Glutamatergic neuron (in vitro differentiated cells): ENCODE measurements around the gene STAG1. TPM values are rescaled to one million over a fixed set of nuclear protein-coding genes. Genes with fewer than 3 reads are reported as not detected.
"Not testable (repeated sequence)": the region's sequence is repeated elsewhere in the genome, so short reads cannot be mapped to it uniquely, and the experiment has no call there.

Experiments used
- DNase-seq: peaks from one replicate; pipeline ENCODE4 v3.0.0; 2022
- H3K27ac Mint-ChIP-seq: one replicate; pipeline ENCODE4 v1.8.0; 2020; ENCODE audit warnings: mild to moderate bottlenecking, mixed read lengths, inconsistent platforms; ENCODE audit not compliant: unreplicated experiment
- H3K27me3 Mint-ChIP-seq: one replicate; pipeline ENCODE4 v1.8.0; 2020; ENCODE audit warnings: mild to moderate bottlenecking, moderate library complexity, mixed read lengths, inconsistent platforms; ENCODE audit not compliant: unreplicated experiment
- H3K36me3 Mint-ChIP-seq: one replicate; pipeline ENCODE4 v1.8.0; 2020; ENCODE audit warnings: mild to moderate bottlenecking, mixed read lengths, inconsistent platforms; ENCODE audit not compliant: unreplicated experiment
- H3K4me1 Mint-ChIP-seq: one replicate; pipeline ENCODE4 v1.8.0; 2020; ENCODE audit warnings: mild to moderate bottlenecking, low read depth, mixed read lengths, inconsistent platforms; ENCODE audit not compliant: unreplicated experiment
- H3K4me3 Mint-ChIP-seq: one replicate; pipeline ENCODE4 v1.8.0; 2020; ENCODE audit warnings: mild to moderate bottlenecking, mixed read lengths, inconsistent platforms; ENCODE audit not compliant: unreplicated experiment
- H3K9me3 Mint-ChIP-seq: one replicate; pipeline ENCODE4 v1.8.0; 2020; ENCODE audit warnings: mild to moderate bottlenecking, moderate library complexity, mixed read lengths, inconsistent platforms; ENCODE audit not compliant: unreplicated experiment
- CTCF ChIP-seq: fragments of 200-600 bp; sonication (generic); IDR thresholded peaks from one replicate; pipeline ENCODE4 v1.5.0; 2021; ENCODE audit not compliant: partially characterized antibody, unreplicated experiment
- long read RNA-seq: library from polyadenylated mRNA; unstranded; transcript quantifications from one replicate; pipeline ENCODE4 v2.0.0, GENCODE V29; 2020; ENCODE audit not compliant: unreplicated experiment
- total RNA-seq: library from RNA; stranded (reverse); fragmentation: NEBNext Ultra II Directional; extraction: Animal tissue kit (Norgen Biotek cat#: 25700); gene quantifications from one replicate; pipeline ENCODE4 v1.2.1, GENCODE V29; 2021; ENCODE audit not compliant: unreplicated experiment

STAG1 gene
- 22.8 TPM for total RNA-seq
- long read RNA-seq, partial matches to known transcripts, result 0 of 1 reads
- long read RNA-seq, other reads (novel, unspliced or antisense), result 1 of 1 reads

DNA sequence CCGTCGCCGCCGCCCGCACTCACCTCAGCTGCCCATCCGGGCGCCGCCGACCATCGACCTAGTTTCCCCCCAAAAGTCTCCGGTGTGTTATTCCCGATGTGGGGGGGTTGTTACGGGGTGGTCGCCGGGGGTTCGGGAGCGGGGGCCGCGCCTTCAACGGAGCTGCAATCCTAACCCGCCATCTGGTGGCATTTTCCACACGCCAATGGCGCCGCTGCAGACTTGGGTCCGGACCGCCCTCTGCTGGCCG, at the start of gene STAG1:
Gene STAG1 (minus strand): TSS at position 207 of the 250 bp plus-strand sequence. CDS start 121,480 bp downstream, outside the sequence.
- Mint-ChIP-seq H3K36me3 (no peaks in the 10 kb centered on the region), H3K27me3 (peaks cover 5% of the 10 kb centered on the region), H3K4me3 (peak within 1 kb of the TSS; percentile 95), H3K9me3 (peaks cover 16% of the 10 kb centered on the region), H3K4me1 (peaks cover 20% of the 10 kb centered on the region), H3K27ac (peak within 1 kb of the TSS; percentile 95)
- no peak for DNase-seq
- peak; percentile 94 for TF ChIP-seq CTCF

GRCh38 chr3:136801146-136801545, 49.0 kb upstream of the STAG1 start:
- not testable (repeated sequence) for H3K27me3 Mint-ChIP-seq, H3K27ac Mint-ChIP-seq, DNase-seq, H3K4me3 Mint-ChIP-seq, H3K36me3 Mint-ChIP-seq, H3K9me3 Mint-ChIP-seq
- H3K4me1 Mint-ChIP-seq, result peaks cover 13% of the 10 kb centered on the region

DNA sequence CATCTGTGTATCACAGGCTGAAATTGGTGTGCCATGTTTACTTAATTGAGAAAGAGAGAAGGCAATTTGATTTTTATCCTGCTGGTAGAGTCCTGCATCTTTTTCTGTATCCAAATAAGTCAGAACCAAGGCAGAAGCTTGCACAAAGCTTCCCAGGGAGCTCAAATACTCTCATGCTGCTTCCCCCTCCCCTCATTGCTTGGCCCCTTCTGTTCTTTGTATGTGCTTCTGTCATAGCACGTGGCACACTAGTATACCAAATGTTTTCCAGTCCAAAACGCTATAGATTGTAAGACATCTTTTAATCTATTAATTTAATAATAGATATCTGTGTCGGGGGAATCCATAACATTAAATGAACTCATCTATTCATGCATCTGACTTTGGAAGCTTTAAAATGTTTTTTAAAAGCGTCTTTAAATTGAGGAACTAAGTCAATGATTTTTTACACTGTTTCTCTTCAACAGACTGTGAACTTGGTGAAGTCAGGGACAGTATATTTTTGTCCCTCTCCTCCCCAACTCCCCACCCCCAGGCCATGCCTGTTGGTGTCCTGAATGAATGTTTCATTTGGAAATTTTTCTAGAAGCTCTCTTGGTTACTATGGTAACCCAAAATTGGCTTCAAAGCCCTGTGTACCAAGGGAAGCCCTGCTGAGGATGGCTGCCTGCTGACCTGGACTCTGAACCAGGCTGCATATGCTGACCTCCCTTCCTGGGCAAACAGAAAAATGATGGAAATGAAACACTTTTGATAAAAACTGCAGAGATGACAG, 40.6 kb upstream of the STAG1 start:
- TF ChIP-seq CTCF, result no peak
- no peaks in the 10 kb centered on the region for H3K9me3 Mint-ChIP-seq
- no peaks in the 10 kb centered on the region for H3K36me3 Mint-ChIP-seq
- H3K27me3 Mint-ChIP-seq, result peaks cover 2% of the 10 kb centered on the region
- H3K4me3 Mint-ChIP-seq, result no peak overlapping the region
- peak overlapping the region; percentile 67 for H3K27ac Mint-ChIP-seq
- DNase-seq, result no peak
- peaks cover 18% of the 10 kb centered on the region for H3K4me1 Mint-ChIP-seq

- Mint-ChIP-seq H3K4me1 (peaks cover 26% of the 10 kb centered on the region), H3K27me3 (peaks cover 4% of the 10 kb centered on the region), H3K9me3 (peaks cover 1% of the 10 kb centered on the region), H3K36me3 (no peaks in the 10 kb centered on the region), H3K4me3 (no peak overlapping the region), H3K27ac (peak overlapping the region; percentile 7)
- DNase-seq, result no peak
- no peak for TF ChIP-seq CTCF
Measured at GRCh38 chr3:136790786-136791185, 38.6 kb upstream of the STAG1 start.

- Mint-ChIP-seq H3K4me1 (peaks cover 26% of the 10 kb centered on the region), H3K36me3 (no peaks in the 10 kb centered on the region), H3K4me3 (no peak overlapping the region), H3K27ac (no peak overlapping the region), H3K9me3 (peaks cover 1% of the 10 kb centered on the region), H3K27me3 (peaks cover 4% of the 10 kb centered on the region)
- no peak for DNase-seq
- no peak for TF ChIP-seq CTCF
Measured at GRCh38 chr3:136789976-136790375, 37.8 kb upstream of the STAG1 start.
